Motor neuron (in vitro differentiated cells): Measurements from ENCODE around the gene CREB3L4. TPM values are rescaled to one million over a fixed set of nuclear protein-coding genes. Genes with fewer than 3 reads are reported as not detected.

Source experiments
- ATAC-seq, 8 experiments: fragments of 200-7000 bp; cut with Tn5 transposase; replicated peaks in 6 of 8; 2 replicates each; pipeline ENCODE4 v1.8.0; 2021; ENCODE audit warnings: mild to moderate bottlenecking in 8 of 8, moderate library complexity in 8 of 8
- H3K27ac ChIP-seq, 2 donors: fragments of 250-450 bp; sonication (Bioruptor Pico); 2 replicates each; pipeline ENCODE4 v1.9.0; 2021; ENCODE audit warnings: antibody characterized with exemption in 2 of 2, mild to moderate bottlenecking in 2 of 2, moderate library complexity in 1 of 2
- H3K4me1 ChIP-seq, 2 donors: fragments of 250-450 bp; sonication (Bioruptor Pico); replicated peaks in 1 of 2; 2 replicates each; pipeline ENCODE4 v1.6.1; 2021; ENCODE audit warnings: antibody characterized with exemption in 2 of 2, mild to moderate bottlenecking in 2 of 2, moderate library complexity in 1 of 2
- H3K4me3 ChIP-seq, 5 donors: fragments of 250-450 bp; sonication (Bioruptor Pico); 2 replicates each; pipeline ENCODE4 v1.9.0; 2021; ENCODE audit warnings: antibody characterized with exemption in 5 of 5, mild to moderate bottlenecking in 5 of 5, moderate library complexity in 4 of 5
- WGBS, 10 experiments: fragments of 450-650 bp; shearing (Covaris generic); methylation state at CpG; one replicate each; pipeline ENCODE4 v1.0.0; 2022; 5-methylcytosine and 5-hydroxymethylcytosine counted together
- in situ Hi-C, 9 experiments: fragments of 400-800 bp; cut with MboI; loops; one replicate each; pipeline ENCODE4 v1.15.0; 2021; ENCODE audit warnings: low sequenced_read_pairs in 9 of 9, low pct_unique_long_range_greater_than_20kb in 2 of 9; ENCODE audit not compliant: unreplicated experiment in 9 of 9
- total RNA-seq, 8 experiments: library from RNA; unstranded; fragments of 300-600 nt; gene quantifications; 2 replicates each; pipeline versions ENCODE4 v1.2.3 to v1.2.4, GENCODE V29; 2022

Gene CREB3L4, protein sequence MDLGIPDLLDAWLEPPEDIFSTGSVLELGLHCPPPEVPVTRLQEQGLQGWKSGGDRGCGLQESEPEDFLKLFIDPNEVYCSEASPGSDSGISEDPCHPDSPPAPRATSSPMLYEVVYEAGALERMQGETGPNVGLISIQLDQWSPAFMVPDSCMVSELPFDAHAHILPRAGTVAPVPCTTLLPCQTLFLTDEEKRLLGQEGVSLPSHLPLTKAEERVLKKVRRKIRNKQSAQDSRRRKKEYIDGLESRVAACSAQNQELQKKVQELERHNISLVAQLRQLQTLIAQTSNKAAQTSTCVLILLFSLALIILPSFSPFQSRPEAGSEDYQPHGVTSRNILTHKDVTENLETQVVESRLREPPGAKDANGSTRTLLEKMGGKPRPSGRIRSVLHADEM
- total RNA-seq = 10 to 100 TPM in 6 of 8 experiments, 1 to 10 TPM in 2; 7.1 to 30.0 (median 19.5) TPM

DNA sequence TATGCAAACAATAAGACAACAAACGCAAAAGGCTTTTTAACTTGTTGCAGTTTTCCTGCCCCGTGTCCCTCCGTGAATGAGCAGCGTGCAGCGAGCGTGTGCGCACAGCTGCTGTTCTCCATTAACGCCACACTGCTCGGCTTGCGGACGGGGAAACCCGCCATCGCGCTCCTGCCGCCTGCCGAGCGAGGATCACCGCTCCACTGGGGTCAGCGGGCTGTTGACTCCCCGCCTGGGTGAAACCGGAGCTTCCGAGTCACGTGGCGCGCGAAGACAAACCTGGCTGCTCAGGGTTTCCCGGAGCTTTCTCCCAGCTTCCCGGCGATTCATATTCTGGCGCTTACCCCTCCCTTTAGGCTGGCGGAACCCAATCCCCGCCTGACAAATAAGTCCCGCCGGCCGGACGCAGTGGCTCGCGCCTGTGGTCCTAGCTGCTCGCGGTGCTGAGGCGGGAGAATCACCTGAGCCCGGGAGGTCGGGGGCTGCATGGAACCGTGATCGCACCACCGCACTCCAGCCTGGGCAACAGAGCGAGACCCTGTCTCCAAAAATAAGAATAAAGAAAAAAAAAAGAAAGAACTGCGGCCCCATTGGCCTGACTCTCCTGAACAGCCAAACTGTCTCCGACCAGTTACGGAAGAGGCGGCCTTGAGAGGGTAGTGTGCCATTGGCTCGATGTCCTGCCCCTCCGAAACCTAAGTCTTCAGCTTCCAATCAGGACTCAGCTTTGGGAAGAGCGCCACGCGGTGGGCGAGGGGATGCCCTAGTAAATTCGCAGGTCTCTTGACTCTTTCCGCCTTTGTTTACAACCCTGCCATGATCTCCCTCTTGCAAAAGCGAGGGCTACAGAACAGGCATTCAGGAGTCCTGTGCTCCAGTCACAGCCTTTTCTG lies at the start of gene CREB3L4:
CREB3L4 (plus strand) TSS at position 796 of the 893 bp plus-strand sequence. CDS start 624 bp downstream, outside the sequence.
- in situ Hi-C loops = loop anchor here in 1 of 9 experiments (25.0 kb wide), 1 partner anchor 305 kb away; the partner anchor contains the start of genes ILF2 and SNAPIN
- peak; percentile 71 to 87 (median 83) for ATAC-seq
- Histone ChIP-seq H3K4me1 (peaks cover 19 to 20% of the 10 kb centered on the region in 2 donors), H3K27ac (peak within 1 kb of the TSS; percentile 73 to 83), H3K4me3 (peak within 1 kb of the TSS; percentile 43 to 64 (median 54))
- 0 to 5% (median 1%) methylated on average over 1 to 54 of the region's 60 CpGs for WGBS, 10 experiments

DNA sequence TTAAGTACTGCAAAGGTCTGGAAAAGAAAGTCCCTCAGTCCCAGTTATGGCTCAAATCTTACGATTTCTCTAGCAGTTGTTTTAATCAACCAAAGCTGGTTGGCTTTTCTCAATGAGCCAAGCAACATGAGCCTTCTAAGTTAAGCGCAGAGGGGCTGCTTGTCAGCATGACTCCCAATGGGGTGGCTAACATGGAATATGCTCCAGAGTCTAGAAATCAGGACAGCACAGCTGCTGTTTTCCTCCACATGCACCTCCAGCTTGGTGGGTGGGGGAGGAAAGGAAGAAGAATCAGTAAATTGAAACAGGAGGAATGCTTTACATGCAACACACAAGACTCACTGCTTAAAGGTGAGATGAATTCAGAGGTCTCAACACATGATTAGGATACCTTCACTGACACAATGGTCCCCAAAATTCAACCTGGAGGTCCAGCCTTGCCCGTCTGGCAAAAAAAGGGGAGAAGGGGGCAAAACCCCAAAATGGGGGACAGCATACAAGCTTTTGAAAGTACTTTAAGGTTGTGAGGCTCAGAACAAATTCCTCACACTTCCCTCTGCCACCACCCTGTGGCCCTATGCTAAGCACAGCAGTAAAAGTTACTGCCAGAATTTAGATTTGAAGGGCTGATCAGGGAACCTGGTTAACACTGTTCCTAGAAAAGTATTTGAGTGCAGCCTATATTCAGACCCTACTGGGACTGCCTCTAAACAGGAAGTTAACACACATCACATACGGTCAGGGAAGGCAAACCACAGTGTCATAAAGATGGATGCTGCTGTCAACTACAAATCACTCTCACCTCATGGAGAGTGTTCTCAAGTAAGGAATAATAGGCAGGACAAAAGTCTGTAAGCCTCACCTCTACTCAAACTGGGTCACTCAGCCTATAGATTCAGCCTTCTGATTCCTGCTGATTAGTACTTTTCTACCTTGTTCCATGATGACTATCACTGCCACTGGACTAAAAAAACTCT lies 47.5 kb upstream of the CREB3L4 start:
- 0 to 66% (median 14%) methylated on average over 1 to 4 of the region's 4 CpGs; no CpG with 5 or more reads in 1 of the 10 experiments for WGBS, 10 experiments
- H3K4me1 ChIP-seq = peaks cover 24 to 29% of the 10 kb centered on the region in 2 donors
- H3K27ac ChIP-seq = no peak overlapping the region
- ATAC-seq = peak in 1 of 8 experiments; percentile 1
- H3K4me3 ChIP-seq = peak overlapping the region; percentile 52 to 69 (median 58)
- in situ Hi-C loops = no loop called here

DNA sequence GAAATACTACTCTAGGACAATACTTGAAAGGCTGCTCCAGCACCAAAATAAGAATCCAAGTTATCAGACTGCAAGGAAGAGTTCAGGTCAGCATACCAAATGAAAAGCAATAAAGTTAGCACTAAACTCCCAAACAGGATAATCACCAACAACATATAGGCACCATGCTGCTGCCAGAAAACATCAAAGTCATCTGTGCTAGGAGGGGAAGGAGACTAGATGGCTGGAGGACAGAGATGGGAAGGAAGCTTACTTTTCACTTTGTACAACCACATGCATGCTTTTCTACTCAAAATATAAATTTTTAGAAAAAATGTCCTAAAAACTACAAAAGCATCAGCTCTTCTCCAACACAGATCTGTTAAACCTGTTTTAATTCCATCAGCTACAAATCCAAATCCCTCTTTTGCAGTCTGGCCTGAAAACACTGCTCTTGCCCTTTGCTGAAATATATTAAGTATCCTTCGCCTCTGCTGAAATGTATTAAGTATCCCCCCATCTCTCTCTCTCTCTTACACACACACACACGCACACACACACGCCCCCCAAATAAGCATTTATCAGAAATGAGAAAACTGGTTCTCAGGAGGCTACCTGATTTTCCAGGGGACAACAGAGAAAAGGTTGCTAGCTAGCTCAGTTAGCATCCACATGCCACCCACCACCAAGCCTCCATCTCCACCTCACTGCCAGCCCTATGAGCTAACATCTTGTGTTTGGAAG lies 46.5 kb upstream of the CREB3L4 start:
- H3K4me1 ChIP-seq = peaks cover 24 to 29% of the 10 kb centered on the region in 2 donors
- in situ Hi-C loops = no loop called here
- ATAC-seq = no peak
- H3K27ac ChIP-seq = peak overlapping the region in 1 of 2 donors; percentile 93
- 11 to 36% (median 25%) methylated on average over 2 to 3 of the region's 3 CpGs; no CpG with 5 or more reads in 3 of the 10 experiments for WGBS, 10 experiments
- H3K4me3 ChIP-seq = peak overlapping the region; percentile 52 to 69 (median 58)

DNA sequence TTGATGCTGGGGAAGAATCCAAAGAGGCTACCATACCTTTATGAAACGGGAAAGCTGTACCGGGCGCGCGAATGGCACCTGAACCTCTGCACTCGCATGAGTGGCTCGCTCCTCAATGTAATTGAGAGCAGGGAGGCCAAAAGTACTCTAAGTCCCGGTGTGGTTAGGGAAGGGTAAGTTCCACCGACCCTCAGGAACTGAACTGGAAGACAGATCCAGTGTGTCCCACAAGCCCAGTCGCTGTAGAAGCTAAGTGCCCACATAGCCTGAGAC lies 46.0 kb upstream of the CREB3L4 start:
- peaks cover 24 to 29% of the 10 kb centered on the region in 2 donors for H3K4me1 ChIP-seq
- in situ Hi-C loops = no loop called here
- H3K4me3 ChIP-seq = peak overlapping the region; percentile 52 to 69 (median 58)
- WGBS, 10 experiments = 0 to 10% (median 1%) methylated on average over 4 to 10 of the region's 10 CpGs; no CpG with 5 or more reads in 4 of the 10 experiments
- no peak for ATAC-seq
- peak overlapping the region; percentile 85 to 93 for H3K27ac ChIP-seq

DNA sequence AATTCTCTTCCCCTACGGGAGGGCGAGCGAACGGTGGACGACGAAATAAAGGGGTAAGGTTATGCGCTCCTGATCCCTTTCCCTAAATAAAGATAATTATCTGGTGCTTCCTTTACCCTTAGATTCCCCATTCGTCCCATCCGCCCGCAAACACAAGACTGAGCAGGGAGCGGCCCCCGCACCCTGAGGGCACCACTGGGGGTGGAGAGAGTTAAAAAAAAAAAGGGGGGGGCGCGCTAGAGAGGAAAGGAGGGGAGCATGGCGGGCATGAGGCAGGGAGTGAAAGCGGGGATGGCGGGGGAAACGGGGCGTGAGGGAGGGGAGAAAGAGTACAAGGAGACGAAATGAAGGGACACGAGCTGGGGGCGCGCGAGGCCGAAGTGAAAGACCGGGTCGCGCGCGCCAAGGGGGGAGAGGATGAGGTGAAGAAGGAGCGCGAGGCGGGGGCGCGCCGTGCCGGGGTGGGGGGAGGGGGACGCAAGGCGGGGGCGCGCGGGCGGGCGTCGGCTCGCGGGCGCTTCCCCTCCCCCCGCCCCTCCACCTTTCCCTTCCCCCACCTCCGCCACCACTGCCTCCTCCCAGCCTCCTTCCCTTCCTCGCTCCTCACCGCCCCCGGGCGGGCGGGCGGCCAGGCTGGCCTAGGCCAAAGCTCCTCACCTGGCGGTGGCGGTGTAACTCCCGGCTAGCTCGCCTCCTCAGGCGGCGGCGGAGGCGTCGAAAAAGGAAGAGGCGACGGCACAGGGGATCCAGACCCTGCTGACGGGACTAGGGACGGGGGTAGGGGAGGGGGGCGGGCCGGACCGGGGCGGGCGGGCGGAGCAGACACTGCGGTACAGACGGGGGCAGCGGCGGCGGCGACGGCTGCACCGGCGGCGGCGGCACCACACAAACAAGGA lies 45.4 kb upstream of the CREB3L4 start:
- WGBS, 10 experiments = 0% methylated on average over 1 to 4 of the region's 86 CpGs; no CpG with 5 or more reads in 6 of the 10 experiments
- Histone ChIP-seq H3K4me1 (peaks cover 24 to 29% of the 10 kb centered on the region in 2 donors), H3K27ac (peak overlapping the region; percentile 85 to 93), H3K4me3 (peak overlapping the region; percentile 52 to 69 (median 58))
- ATAC-seq = peak; percentile 9 to 67 (median 60)
- in situ Hi-C loops = no loop called here

DNA sequence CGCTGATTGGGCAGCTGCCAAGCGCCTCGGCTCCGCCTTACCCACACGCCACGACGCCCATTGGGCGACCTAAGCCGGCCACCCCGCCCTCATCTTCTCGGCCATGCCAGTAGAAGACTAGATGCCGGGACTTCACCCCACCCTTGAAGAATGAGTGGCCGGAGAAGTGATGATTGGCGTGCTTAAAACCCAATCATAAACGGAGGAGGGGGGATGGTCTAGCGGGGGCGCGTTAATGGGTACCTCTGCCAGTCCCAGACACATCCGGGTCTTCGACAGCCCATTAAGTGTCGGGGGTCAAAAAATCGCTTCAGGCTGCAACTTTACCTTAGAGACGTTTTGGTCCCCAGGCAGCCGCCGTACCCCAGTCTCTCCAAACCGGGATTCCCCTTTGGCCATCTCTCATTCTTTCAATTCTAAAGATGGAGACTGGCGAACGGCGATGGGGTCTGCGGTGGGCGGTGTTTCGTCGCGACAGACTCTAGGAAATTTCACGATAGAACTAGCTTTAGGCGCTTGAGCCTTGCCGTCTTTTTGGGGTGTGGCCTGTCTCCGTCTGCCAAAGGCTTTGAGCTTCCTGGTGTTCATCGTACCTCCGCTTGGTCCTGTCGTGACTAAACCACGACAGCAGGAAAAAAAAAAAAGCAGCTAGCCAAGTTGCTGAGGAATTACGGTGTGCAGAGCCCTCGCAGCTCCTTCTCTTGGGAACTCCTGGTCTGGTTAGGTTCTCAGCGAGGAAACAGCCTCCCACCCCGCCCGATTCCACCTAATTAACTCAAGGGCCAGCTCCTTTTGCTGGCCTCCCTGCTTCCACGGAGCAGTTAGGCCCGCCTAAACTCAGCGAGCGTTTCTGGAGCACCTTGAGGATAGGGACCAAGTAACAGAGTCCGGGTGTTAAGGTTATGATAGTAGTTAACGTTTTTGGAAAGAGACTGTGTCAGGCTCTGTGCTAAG lies 44.5 kb upstream of the CREB3L4 start, which contains the start of gene GATAD2B:
GATAD2B (minus strand) TSS at position 1 of the 954 bp plus-strand sequence. CDS start 94,625 bp downstream, outside the sequence.
- peak; percentile 90 to 96 (median 96) for ATAC-seq
- in situ Hi-C loops = no loop called here
- 0 to 5% (median 2%) methylated on average over 1 to 26 of the region's 53 CpGs; no CpG with 5 or more reads in 1 of the 10 experiments for WGBS, 10 experiments
- Histone ChIP-seq H3K27ac (peak within 1 kb of the TSS; percentile 85 to 93), H3K4me1 (peaks cover 27 to 29% of the 10 kb centered on the region in 2 donors), H3K4me3 (peak within 1 kb of the TSS; percentile 52 to 69 (median 60))

DNA sequence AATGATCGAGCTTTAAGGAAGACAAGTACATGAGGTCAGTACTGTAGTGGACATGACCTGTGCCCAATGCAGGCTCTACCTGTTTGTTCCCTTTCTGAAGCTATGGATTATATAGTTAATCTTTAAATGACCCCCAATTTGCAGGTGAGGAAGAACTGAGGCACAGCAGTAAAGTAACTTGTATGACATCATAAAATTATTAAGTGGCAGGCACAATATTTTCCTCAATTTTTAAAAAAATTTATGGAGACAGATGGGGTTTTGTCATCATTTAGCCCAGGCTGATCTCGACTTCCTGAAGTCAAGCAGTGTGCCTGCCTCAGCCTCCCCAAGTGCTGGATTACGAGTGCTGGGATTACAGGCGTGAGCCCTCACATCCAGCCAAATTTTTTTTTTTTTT lies 41.3 kb upstream of the CREB3L4 start:
- ATAC-seq = no peak
- peaks cover 5 to 11% of the 10 kb centered on the region in 2 donors for H3K4me1 ChIP-seq
- in situ Hi-C loops = loop anchor here in 2 of 9 experiments (25.0 kb wide), 1 partner anchor 114 kb away; no protein-coding TSS in a partner anchor
- WGBS, 10 experiments = 40 to 100% (median 80%) methylated on average over 1 to 4 of the region's 4 CpGs; no CpG with 5 or more reads in 1 of the 10 experiments
- no peak overlapping the region for H3K27ac ChIP-seq
- H3K4me3 ChIP-seq = no peak overlapping the region

DNA sequence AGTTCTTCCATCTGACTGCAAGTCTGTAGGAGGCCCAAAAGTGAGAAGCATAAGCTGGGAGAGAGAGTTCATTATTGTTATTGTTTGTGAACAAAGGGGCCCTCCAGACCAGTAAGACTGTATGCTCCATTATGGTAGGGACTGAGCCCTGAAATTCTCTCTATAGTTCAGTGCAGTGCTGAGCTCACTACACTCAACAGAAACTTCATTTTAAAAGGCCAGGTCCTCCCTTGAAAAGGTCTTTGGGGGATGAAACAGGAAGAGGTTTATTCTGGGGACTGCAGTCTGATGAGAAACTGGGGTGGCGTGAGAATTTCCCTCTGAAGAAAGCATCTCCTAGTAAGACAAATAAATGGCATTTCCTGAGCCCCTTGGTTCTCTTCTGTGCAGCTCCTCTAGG lies 39.5 kb upstream of the CREB3L4 start:
- Histone ChIP-seq H3K4me3 (no peak overlapping the region), H3K4me1 (peaks cover 5 to 11% of the 10 kb centered on the region in 2 donors), H3K27ac (no peak overlapping the region)
- ATAC-seq = no peak
- WGBS, 10 experiments = 60 to 100% (median 100%) methylated on average over 1 of the region's 1 CpG; no CpG with 5 or more reads in 3 of the 10 experiments
- in situ Hi-C loops = loop anchor here in 2 of 9 experiments (25.0 kb wide), 1 partner anchor 116 kb away; no protein-coding TSS in a partner anchor

DNA sequence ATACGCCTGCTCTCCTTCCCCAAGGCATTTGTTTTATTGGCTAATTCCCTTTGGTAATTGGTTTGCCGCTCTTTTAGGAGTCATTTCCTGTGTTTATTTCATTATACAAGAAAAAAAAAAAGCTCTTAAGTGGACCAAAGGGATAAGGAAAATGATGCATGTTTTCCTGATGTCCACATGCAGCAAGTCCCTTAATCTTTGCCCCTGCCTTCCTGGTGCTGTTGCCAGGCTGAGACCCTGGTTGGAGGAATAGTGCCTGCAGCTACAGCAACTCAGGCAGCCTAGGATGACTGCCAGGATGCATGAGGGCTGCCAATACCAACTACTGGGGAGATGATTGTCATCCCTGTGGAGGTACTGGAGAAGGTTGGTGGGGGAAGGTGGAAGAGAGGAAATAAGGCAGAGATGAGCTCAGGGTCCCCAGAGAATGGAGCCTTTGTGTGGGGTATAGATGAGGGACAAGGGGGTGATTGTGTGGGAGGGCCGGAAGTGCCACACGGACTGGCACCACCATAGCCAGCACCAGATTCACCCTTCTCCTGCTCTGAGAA lies 38.8 kb upstream of the CREB3L4 start:
- ATAC-seq = no peak
- Histone ChIP-seq H3K4me1 (peaks cover 4 to 9% of the 10 kb centered on the region in 2 donors), H3K27ac (no peak overlapping the region), H3K4me3 (no peak overlapping the region)
- WGBS, 10 experiments = 0 to 100% (median 80%) methylated on average over 1 to 4 of the region's 4 CpGs; no CpG with 5 or more reads in 1 of the 10 experiments
- in situ Hi-C loops = loop anchor here in 2 of 9 experiments (25.0 kb wide), 1 partner anchor 117 kb away; no protein-coding TSS in a partner anchor
